HG03378 (cell line): ENCODE measurements around the gene PLXND1.

Experiments
- ATAC-seq: cut with Tn5 transposase; IDR thresholded peaks from one replicate; pipeline ENCODE4 v1.9.1; 2021; ENCODE audit warnings: mild to moderate bottlenecking, moderate library complexity; ENCODE audit not compliant: unreplicated experiment

PLXND1 gene

DNA sequence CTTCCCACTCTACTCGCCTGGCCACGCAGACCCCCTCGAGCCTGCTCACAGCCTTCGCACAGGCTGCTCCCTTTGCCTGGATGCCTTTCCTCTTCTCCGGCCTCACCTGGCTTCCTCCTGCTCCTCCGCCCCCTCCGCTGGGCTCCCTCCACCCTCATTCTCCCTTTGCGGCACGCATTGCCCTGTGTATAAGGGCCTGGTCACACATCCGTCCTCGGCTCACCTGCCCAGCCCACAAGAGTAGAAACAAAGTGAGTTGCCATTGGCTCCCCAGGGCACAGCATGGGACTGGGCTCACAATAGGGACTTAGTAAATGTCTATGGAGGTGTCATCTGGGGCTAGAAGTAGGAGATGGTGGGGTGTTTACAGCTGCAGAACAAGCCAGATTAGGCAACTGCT lies 4.2 kb downstream of the PLXND1 start:
- ATAC-seq = no peak

DNA sequence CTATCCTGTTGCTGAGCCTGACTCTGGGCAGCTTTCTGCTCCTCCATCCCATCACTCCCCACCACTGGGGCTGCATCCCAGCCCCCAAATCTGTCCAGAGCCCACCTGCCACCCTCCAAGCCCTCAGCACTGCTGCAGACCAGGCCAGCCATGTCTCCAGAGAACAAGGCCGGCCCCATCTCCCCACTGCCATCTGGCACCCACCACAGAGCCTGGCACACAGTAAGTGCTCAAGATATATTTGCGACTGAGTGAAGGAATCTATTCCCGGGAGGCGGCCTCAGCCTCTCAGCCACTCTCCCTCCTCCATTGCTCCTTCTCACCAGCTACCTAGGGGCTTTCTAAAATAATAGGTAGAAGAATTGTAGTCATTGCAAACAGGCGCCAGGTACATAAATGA lies 4.8 kb downstream of the PLXND1 start:
- ATAC-seq = no peak

DNA sequence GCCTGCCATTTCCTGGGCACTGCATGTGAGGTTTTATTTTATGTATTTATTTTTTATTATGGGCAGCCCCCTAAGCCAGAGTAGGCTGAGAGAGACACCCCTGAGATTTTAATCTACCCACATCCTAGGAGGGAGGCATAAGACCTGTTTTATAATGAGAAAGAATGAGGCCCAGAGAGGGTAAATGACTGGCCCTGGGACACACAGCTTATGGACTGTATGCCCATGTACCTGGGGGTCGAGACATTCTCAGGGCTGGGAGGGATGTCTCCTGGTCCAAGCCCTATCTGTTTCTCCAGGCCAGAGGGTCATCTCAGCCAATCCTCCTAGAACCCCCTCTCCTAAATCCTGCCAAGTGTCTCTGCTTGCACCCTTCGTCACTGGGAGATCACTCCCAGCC lies 6.1 kb downstream of the PLXND1 start:
- ATAC-seq = no peak

DNA sequence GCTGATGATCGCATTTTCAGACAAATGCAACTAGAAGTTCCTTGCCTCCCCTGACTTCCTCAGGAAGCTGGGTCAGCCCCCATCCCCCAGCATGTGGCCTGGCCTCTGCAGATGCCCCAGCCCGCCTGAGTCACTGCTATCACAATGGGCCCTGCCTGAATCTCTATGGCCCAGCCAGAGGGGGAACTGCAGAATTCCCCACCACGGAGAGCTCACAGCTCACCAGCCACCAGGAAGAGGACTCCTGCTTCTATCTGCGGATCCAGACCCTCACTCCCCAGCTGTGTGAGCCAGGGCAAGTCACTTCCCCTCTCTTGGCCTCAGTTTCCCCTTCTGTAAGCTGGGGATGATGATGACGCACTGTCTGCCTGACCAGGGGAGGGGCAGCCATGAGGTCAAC lies 6.9 kb downstream of the PLXND1 start:
- ATAC-seq = no peak

DNA sequence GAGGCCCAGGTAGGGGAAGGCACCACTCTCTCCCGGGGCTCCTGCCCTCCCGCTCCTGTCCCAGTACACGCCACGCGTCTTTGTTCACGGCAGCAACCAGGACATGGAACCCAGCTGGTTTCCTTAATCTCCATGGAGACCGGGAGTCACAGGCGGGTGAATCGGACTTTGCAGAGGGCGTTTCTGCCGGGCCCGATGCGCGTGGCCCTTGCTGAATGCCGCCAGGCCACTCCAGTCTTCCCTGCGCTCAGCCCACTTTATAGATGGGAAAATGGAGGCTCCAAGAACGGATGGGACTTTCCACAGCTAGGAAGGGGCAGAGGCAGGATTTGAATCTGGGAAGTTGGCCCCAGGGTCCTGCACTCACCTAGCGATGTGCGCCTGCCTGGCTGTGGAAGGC lies 7.4 kb downstream of the PLXND1 start:
- ATAC-seq = no peak

DNA sequence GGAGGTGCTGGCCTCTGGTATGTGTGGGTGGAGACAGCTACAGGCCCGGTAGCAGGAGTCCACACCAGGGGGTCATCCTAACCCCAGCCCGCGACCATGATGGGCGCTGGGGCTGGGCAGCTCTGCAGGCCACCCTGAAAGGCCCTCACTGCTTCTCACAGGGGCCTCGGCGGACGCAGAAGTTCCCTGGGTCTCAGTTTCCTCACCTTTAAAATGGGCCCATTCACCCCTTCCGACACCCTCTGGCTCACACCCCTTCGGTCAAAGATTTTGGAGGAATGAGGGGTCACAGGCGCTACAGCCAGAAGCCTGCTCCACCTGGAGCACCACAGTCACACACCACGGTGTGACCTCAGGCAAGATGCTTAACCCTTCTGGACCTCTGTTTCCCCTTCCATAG lies 8.0 kb downstream of the PLXND1 start:
- ATAC-seq = no peak

DNA sequence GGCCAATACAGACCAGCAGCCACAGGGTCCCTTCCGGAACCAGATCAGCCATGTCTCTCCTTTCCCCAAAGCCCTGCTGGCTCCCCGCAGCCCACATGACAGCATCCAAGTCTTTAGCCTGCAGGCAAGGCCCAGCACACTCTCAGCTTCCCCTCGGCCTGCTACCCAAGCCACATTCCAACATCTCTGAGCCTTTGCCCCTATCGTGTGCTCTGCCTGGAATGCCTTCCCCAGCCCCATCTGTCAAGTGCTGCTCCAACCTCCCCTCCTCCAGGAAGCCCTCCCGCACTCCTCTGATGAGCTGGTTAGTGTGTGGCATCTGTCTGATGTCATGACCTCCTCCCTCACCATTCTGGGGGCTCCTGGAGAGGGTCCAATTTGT lies 8.5 kb downstream of the PLXND1 start:
- ATAC-seq = no peak

DNA sequence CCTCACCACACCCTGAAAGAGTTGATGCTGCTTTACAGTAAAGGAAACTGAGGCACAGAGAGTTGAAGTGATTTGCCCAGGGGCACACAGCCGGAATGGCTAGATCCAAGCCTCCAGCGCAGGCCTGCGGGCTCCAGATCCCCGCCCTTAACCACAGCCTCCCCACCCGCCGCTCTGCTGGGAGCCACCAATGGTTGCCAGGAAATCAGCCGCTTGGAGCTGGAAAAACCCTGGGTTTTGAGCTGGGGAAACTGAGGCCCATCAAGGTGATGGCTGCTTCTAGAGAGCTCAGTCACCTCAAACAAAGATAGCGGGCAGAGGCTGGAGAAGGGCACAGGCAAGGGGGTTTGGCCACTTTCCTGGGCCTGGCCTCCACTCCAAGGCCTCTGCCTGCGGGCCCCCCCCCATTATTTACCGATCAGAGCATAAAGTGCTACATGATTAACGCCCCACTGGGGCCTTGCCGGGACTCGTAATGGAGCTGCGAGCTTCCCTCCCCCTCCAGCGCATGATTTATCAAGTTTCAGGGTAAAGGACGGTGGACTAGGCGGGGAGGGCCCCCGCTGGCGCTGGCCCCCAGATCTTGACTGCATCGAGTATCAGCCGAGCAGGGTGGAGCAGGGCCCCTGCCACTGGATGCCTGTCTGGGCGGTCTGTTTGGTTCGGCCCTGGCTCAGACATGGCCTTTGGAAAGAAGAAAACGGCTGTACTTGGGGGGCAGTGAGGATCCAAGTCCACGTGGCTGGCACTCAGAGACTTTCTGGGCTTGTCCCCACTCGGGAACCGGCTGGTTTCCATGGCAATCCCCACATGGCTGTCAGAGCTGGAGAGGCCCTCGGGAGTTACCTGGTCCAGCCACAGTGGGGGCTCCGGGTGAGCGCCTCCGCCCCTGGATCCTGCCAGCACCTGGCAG lies 9.1 kb downstream of the PLXND1 start:
- ATAC-seq = no peak

DNA sequence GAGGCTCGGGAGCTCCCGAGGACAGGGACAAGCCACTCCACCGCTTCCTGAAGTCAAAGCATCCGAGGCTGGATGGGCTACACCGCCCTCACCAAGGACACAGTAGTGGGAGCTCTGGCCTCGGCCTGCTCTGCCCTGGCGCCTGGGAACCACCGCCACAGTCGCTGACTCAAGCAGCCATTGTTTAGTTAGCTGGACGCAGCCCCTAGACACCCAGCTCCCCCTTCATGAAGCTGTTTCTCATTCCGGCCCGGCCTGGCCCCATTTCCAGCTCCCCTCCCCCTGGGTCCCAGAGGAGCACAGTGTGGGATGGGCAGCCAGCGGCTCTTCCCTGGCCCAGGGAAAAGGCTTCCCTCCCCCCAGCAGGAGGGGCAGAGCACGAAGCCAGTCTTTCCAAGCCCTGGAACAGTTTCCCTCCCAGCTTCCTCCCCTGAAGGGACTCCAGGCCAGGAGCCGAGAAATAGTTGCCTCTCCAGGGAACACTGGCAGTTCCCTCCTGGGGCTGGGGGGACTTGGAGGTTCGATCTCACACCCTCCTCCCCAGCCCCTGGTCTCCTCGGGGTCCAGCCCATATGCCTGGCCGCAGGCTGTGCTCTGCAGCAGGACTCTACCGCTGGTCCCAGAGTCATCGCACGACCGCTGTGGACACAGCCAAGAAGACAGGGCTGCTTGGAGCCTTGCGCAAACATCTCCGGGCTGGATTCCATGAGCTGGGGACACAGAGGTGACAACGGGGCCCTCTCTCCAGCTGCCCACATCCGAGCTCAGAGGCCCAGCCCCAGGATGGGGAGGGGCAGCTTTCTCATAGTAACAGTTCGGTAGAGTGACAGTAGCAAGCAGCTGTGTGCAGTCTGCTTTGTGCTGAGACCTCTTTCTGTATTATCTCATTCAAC lies 10.0 kb downstream of the PLXND1 start:
- no peak for ATAC-seq

DNA sequence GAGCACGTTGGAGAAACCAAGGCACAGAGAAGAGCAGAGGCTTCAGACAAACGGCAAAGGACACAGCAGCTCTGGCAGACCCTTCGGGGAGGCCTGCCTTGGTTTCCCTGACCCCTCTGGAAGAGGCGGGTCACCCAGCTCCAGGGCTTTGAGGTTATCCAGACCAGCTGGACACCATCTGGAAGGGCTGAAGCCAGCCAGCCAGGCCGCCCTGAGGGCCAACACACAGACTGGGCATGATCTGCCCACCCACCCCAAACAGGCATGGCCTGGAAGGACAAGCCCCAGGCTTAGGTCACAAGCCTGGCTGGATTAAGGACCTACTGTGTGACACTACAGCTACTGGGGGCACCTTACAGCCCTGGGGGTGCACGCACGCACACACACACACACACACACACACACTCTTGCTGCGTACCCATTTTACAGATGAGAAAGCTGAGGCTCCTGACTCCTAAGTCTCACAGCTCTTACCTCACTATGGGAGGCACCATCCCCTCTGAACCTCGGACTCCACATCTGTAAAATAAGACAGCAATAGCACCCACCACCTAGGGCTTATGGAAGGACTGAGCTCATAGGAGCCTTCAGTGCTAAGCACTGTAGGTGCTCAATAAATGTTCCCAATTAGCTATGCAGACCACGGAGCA lies 10.8 kb downstream of the PLXND1 start:
- no peak for ATAC-seq

DNA sequence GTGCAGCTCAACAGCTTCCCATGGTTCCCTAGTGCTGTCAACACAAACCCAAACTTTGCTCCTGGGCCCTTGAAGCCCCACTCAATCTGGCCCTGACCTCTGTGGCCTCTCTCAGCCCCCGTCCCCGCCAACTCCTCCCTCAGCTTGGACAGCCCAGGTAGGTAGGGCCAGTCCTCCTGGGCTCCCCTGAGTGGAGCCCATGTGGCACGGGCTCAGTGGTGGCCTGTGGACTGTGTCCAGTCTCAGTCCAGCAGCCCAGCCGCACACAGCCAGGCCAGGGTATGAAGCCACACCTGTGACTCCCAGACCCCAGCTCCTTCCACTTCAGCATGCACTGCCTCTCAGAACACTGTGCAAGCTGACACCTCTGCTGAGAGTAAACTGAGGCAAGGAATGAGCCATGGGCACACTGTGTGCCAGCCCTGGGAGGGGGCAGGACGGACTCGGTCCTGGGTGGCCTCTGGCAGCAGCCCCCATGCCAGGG lies 11.5 kb downstream of the PLXND1 start:
- no peak for ATAC-seq

DNA sequence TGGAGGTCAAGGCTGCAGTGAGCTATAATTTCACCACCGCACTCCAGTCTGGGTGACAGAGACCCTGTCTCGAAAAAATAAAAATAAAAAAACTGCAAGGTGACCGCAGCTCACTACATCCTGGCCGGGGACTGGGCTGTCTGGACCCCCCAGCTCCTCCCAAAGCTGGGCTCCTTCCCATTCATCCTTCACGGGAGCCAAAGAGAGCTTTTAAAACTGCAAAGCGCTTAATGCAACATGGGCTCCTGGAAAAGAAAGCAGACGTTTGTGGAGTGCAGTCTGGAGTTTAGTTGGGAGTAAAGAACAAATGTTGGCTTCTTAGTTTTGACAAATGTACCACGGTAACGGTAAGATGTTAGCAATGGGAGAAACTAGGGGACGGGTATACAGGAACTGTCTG lies 12.1 kb downstream of the PLXND1 start:
- ATAC-seq = no peak

DNA sequence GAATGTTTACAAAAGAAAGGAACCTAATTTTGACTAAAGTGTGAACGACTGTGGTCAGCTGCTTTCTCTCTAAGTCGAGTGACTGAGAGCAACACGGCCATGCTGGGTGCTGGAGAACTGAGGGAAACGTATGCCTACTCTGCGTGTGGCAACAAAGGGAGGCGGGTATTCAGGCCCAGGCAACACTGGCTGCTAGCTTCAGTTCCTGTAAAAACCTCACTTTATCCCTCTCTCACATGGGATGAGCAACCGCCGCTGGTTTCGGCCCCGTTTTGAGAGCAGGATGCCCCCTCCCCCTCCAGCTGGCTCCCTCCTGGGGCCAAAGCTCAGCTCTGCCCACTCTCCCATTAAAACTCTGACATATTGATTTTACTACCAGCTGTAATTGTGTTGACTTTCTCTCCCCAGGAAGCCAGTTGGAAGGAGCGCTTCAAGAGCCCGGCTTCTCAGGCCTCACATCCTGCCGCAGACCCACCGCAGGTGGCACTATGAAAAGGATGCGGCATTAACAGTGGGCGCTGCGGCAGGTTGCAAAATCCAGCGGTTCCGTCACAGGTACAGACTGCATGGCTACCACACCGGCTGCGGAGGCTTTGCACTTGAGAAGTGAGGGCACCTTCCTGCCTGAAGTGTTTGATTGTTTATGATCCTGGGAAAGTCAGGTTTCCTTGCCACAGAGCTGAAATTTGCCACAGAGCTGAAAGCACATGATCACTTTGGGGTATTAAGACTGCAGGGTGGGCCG lies 12.7 kb downstream of the PLXND1 start:
- ATAC-seq = no peak

DNA sequence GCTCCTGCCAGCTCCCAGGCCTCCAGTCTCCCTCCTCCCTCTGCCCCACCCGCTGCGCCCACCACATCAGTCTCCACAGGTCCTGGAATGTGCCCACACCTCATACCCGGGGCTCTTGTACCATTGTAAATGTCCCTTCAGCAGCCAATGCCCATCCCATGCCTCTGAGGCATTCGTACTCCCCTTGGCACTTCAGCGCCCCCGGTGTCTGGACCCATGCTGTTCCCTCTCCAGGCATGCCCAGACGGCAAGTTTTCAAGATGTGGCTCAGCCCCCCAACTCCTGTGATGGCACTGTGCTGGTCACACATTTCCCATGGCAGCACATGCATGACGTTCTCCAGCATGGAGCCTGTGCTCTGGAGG lies 13.3 kb downstream of the PLXND1 start:
- no peak for ATAC-seq

DNA sequence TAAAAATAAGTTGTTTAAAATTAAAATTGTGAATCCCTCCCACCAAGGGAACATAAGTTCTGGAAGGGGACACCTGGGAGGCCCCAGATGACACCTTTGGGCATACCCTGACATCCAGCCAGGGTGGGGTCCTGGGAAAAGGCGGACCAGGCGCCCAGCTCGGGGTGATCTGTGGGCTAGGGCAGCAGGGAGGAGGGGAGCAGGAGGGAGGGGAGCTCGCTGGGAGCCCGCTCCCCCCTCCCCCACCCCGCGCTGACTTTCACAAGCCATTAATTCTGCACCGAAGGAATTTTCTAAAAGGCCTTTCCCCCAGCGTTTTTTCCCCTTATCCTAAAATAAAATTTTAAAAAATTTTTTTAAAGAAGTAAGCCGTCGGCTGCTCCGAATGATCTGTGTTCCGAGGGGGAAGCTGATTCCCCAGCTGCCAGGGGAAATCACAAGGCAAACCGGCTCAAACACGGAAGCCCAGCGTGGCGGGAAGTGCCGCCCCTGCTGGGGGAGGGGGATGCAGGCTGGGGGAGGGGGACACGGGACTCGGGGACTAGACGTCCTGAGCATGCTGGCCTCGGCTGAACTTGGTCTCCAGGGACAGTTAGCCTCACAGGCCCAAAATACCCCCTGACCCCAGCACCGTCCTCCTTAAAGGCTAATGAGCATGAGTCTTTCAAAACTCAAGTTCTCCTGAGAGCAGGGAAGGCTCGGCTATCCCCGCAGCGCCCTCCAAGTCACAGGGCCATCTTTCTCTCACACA lies 13.9 kb downstream of the PLXND1 start:
- no peak for ATAC-seq

DNA sequence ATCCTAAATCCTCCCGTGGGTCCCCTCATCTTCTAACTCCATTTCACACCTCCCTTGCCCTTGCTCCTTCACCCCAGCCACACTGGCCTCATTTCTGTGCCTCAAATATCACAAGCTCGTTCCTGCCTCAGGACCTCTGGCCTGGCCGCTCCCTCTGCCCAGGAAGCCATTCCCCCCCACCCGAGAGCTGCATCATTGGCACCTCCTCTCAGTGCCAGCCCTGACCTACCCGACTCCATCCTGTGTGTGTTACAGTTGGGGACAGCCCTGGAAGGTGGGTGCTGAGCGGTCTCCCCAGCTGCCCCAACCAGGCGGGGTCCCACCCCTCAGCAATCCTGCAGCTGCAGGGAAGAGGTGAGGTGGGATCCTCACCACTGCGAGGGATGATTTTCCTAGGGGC lies 14.5 kb downstream of the PLXND1 start:
- no peak for ATAC-seq

DNA sequence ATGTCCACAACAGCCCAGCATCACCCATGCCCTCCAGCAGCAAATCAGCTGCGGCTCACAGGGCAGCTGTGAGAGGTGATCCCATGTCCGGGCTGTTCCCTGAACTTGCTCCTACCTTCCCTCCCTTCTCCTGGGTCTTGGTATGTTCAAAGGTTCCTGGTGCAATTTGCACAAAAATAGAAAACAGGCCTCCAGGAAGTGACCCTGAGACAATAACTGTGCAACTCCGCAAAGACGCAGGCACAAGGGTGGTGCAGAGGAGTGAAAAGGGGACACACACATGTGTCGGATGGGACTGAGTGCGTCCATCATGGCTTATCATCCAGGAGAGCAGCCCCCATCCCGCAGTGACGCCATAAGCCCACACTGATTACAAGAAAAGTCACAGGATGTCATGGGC lies 16.3 kb downstream of the PLXND1 start:
- ATAC-seq = no peak

DNA sequence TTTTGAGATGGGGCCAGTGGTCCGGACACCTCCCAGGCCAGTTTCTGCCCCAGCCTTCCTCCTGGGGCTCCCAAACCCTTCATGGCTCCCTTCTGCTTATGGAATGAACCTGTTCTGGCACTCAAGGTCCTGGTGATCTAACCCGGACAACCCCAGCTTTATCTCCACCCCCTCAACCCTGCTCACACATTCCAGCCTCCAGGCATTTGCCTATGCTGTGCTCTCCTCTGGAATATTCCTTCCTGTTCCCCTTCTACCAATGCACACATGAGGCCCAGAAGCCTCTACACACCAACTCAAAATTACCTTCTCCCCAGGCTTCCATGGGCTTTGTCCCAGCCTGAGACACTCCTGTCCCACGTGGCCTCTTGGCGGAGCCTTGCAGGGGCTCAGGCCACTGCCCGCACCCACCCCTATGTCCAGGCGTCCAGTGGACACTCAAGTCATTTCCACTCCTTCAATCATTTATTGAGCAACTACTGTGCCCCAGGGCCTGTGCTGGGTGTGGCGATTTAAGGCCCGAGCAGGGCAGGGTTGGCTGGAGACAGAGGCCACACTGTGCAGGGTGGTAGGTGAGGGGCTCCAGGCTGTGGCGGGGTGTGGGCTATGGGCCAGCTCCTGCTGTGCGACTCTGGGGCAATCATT lies 18.8 kb downstream of the PLXND1 start:
- ATAC-seq = no peak

DNA sequence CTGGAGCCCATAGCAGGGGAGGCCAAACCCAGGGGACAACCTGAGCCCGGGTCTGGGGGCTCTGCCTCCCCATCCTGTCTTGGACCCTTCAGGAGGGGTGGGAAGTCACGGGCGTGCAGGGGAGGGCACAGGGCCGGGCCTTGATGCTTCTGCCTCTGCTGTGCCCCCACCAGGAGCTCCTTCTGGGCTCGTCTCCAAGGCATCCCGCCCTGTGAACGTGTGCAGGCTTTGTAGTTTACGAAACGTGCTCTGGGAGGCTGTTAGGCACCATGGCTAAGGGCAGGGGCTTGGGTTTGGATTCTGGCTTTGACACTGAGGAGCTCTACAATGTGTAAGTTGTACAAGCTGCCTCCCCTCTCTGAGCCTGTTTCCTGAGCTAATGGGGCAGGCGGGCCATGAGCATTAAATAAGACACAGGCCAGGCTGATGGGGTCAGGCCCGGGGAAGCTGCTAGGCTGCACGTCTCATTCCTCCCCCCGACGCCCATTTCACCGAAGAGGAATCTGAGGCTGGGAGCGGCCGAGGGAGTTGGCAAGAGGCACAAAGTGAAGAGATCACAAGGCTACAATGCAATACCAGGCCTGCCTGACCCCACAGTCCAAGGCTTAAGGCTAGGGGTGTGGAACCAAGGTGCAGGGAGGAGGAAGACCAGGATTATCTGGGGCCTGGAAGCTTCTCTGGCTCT lies 19.6 kb downstream of the PLXND1 start:
- ATAC-seq = no peak
